Kidney epithelial cell (primary cell): Measurements from ENCODE around the gene LTBP3. TPM values are rescaled to one million over a fixed set of nuclear protein-coding genes. Genes with fewer than 3 reads are reported as not detected.

Experiments
- DNase-seq: peaks from one replicate; pipeline ENCODE4 v3.0.0-alpha.2; 2010; ENCODE audit warnings: low read depth
- H3K27me3 ChIP-seq: 2 replicates; pipeline ENCODE4 v1.6.0; 2011; ENCODE audit warnings: low read length; ENCODE audit not compliant: control insufficient read depth, insufficient read depth
- H3K36me3 ChIP-seq: 2 replicates; pipeline ENCODE4 v1.5.1; 2011; ENCODE audit warnings: low read length; ENCODE audit not compliant: control insufficient read depth, insufficient read depth
- H3K4me3 ChIP-seq: 2 replicates; pipeline ENCODE4 v1.5.1; 2011; ENCODE audit warnings: low read depth, mild to moderate bottlenecking, control low read depth, low read length
- CTCF ChIP-seq: IDR thresholded peaks from 2 replicates; pipeline ENCODE4 v1.5.1; 2011; ENCODE audit warnings: mild to moderate bottlenecking, moderate library complexity, low read length, control low read depth, inconsistent platforms; ENCODE audit not compliant: insufficient read depth, poor library complexity, severe bottlenecking
- total RNA-seq: library from RNA; depleted of rRNA; stranded (reverse); fragments of >200 nt; gene quantifications from 2 replicates; pipeline ENCODE4 v1.2.3, GENCODE V29; 2015

The LTBP3 gene
- total RNA-seq, 1 donor from 2014 or later = 116 TPM

GRCh38 chr11:65541093-65541982, 16.8 kb downstream of the LTBP3 start:
- H3K4me3 ChIP-seq = no peak overlapping the region
- H3K27me3 ChIP-seq = no peaks in the 10 kb centered on the region
- no peak for TF ChIP-seq CTCF
- no peaks in the 10 kb centered on the region for H3K36me3 ChIP-seq
- no peak for DNase-seq

- Histone ChIP-seq H3K4me3 (peak overlapping the region; percentile 35), H3K36me3 (peaks cover 2% of the 10 kb centered on the region), H3K27me3 (no peaks in the 10 kb centered on the region)
- TF ChIP-seq CTCF = peak; percentile 83
- DNase-seq = no peak
Observed at GRCh38 chr11:65540290-65541092, 17.7 kb downstream of the LTBP3 start.

GRCh38 chr11:65539744-65540289, 18.3 kb downstream of the LTBP3 start:
- Histone ChIP-seq H3K36me3 (peaks cover 2% of the 10 kb centered on the region), H3K27me3 (no peaks in the 10 kb centered on the region), H3K4me3 (peak overlapping the region; percentile 35)
- no peak for TF ChIP-seq CTCF
- no peak for DNase-seq

GRCh38 chr11:65538915-65539743, 19.0 kb downstream of the LTBP3 start:
- TF ChIP-seq CTCF = no peak
- Histone ChIP-seq H3K36me3 (peaks cover 2% of the 10 kb centered on the region), H3K27me3 (no peaks in the 10 kb centered on the region), H3K4me3 (no peak overlapping the region)
- no peak for DNase-seq

GRCh38 chr11:65538232-65538914, 19.8 kb downstream of the LTBP3 start:
- H3K36me3 ChIP-seq = peaks cover 2% of the 10 kb centered on the region
- no peak for DNase-seq
- H3K4me3 ChIP-seq = no peak overlapping the region
- H3K27me3 ChIP-seq = no peaks in the 10 kb centered on the region
- TF ChIP-seq CTCF = no peak
